ENCODE measurements around the gene EXD3. TPM values are rescaled to one million over a fixed set of nuclear protein-coding genes. Genes with fewer than 3 reads are reported as not detected.

EXD3 gene
- total RNA-seq, 1 donor = 7.3 TPM

DNA sequence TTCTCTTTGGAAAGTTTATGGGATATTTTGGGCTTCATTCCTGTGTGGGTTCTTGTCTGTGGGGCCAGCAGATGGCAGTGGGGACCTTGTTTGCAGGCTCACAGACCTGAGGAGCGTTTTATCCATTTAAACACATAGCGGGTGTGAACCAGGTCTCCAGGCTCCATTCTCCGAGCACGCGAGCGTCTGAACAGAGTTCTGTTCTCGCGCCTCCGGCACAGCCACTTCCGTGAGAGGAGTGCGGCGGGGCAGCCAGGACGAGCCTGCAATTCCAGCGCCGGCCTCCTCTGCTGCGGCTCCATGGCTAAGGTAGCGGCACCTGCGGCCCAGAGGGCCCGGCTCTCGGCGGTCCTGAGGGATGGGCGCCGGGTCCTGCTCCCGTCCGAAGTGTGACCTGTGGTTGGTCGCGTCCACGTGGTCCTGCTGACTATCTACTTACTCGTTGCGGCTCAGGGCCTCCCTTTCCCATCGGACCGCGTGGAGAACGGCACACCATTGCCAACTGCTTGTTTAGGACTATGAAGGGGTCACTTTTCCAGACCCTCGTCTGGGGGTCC, 128.2 kb downstream of the EXD3 start:
- TF ChIP-seq, protein P1, sequence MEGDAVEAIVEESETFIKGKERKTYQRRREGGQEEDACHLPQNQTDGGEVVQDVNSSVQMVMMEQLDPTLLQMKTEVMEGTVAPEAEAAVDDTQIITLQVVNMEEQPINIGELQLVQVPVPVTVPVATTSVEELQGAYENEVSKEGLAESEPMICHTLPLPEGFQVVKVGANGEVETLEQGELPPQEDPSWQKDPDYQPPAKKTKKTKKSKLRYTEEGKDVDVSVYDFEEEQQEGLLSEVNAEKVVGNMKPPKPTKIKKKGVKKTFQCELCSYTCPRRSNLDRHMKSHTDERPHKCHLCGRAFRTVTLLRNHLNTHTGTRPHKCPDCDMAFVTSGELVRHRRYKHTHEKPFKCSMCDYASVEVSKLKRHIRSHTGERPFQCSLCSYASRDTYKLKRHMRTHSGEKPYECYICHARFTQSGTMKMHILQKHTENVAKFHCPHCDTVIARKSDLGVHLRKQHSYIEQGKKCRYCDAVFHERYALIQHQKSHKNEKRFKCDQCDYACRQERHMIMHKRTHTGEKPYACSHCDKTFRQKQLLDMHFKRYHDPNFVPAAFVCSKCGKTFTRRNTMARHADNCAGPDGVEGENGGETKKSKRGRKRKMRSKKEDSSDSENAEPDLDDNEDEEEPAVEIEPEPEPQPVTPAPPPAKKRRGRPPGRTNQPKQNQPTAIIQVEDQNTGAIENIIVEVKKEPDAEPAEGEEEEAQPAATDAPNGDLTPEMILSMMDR (IDR thresholded peaks at IDR 0.05; ENCODE audit: insufficient read depth, low read depth, low read length) = peak; percentile 37
- H3K4me3 ChIP-seq (ENCODE audit: low read depth, low read length) = no peak overlapping the region
- peak; percentile 43 for DNase-seq (ENCODE audit: low read depth)

DNA sequence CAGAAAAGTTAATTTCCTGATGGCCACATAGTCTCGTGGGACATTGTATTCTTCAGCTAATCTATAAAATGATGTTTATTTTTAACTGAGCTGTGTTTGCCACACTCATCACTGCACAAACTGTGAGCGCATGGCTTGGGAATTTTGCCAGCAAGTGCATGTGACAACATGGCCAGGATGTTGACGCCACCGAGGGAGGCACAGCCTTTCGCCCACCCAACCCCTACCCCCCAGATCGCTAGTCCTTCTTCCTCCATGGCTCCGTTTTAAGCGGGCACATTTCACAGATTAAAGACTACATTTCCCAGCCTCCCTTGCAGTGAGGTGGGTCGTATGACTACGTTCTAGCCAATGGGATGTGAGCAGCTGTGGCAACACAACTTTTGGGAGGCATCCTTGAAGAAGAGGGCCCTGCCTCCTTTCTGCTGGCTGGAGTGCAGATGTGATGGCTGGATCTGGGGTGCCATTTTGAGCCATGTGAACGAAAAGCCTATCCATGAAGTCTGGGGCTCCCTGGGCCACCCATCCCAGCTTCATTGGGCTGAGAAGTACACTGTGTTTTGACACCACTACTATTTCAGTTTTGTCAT, 128.8 kb downstream of the EXD3 start:
- TF ChIP-seq, protein P1 (IDR thresholded peaks at IDR 0.05; ENCODE audit: insufficient read depth, low read depth, low read length) = no peak
- H3K4me3 ChIP-seq (ENCODE audit: low read depth, low read length) = peak overlapping the region; percentile 35
- DNase-seq (ENCODE audit: low read depth) = peak; percentile 72

DNA sequence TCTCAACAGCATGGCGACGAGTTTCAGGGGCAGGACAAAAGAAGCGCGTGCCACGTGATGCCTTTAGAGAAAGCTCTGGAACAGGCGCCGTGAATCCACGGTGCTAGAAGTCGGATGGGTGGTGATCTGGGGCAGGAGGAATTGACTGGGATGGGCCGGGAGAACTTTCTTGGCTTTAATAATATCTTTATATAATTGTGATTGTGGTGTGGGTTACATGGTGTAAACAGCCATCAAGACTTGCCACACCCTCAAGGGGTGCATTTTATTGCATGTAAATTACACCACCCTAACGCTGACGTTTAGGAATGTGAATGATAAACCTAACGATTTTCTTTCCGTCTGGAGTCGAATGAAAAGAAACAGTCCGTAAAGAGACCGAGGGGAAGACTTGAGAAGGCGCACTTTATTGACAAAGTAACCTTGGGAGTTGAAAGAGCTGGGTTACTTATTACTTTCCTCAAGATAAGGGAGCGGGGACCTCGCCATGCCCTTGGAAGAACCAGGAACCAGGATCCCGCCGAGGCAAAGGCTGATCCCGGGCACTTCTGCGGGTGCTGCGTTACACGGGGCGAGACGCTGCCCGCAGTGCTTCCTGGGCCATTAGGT, 129.4 kb downstream of the EXD3 start:
- TF ChIP-seq, protein P1 (IDR thresholded peaks at IDR 0.05; ENCODE audit: insufficient read depth, low read depth, low read length) = no peak
- peak overlapping the region; percentile 35 for H3K4me3 ChIP-seq (ENCODE audit: low read depth, low read length)
- no peak for DNase-seq (ENCODE audit: low read depth)

DNA sequence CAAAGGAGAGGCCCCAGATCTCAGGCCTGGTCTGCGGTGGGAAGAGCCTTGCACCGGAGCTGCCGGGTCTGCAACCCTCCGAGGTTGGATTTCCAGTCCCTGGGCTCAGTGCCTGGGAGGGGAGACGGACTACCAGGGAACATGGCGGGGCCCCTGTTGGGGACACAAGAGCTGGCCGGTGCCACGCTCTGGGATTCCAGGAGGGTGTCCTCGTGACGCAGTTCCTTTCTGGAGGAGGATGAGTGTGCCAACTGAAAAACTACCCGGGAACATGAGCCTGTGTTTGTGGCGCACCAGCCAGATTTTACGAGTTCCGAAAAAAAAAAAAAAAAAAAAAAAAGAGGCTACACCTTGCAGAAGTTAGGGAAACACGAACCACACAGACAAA, 129.9 kb downstream of the EXD3 start:
- no peak overlapping the region for H3K4me3 ChIP-seq (ENCODE audit: low read depth, low read length)
- TF ChIP-seq, protein P1 (IDR thresholded peaks at IDR 0.05; ENCODE audit: insufficient read depth, low read depth, low read length) = no peak
- DNase-seq (ENCODE audit: low read depth) = no peak

DNA sequence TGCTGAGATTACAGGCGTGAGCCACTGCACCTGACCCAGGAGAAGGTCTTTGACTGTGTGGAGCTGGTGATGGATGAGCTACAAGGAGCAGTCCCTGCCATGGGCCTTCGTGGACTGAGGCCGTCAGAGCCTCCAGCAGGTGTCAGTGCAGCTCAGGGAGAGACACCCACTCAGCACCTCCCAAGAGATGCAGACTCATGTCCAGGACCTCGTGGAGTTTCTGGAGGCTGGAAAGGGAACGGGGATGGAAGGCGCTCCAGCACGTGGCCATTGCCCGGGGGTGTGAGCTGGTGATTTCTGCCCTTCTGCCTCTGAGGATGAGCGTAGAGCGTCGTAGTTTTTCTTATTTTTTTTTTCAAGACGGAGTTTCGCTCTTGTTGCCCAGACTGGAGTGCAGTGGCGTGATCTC, 136.0 kb downstream of the EXD3 start:
- peak; percentile 68 for DNase-seq (ENCODE audit: low read depth)
- TF ChIP-seq, protein P1 (IDR thresholded peaks at IDR 0.05; ENCODE audit: insufficient read depth, low read depth, low read length) = peak; percentile 59

DNA sequence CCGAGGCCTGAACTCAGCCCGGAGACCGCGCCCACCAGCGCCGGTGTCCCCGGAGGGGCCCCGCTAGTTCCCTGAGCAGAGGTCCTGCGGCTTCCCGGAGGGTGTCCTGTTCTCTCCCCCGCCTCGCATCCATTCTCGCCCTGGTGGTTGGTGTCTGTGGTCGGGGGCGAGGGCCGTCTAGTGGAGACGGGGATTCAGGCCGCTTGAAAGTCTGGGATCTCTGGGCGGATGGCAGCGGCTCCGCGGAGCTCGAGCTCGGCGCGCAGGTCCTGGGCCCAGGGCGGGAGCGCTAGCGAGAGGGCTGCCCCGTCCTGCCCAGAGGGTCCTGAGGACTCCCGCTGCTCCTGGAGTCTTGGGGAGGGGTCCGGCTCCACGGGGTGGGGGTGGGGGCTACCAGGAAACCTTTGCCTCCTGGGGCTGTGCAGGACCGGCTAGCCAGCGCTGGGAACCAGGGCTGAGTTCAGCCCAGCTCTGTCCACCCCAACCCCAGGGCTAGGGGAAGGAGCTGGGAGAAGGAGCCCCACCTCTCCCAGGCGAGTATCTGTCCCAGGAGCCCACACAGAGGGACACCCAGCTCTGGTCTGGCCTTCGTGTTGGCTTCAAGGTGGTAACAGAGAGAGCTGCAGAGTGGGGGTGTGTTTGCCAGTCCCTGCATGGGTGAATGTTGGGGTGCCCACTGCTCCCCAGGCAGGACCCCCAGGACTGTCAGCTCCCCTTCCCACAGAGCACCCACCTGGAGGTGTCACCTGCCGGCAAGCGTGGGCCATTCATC, 141.4 kb downstream of the EXD3 start:
- TF ChIP-seq, protein P1 (IDR thresholded peaks at IDR 0.05; ENCODE audit: insufficient read depth, low read depth, low read length) = no peak
- H3K4me3 ChIP-seq (ENCODE audit: low read depth, low read length) = no peak overlapping the region
- no peak for DNase-seq (ENCODE audit: low read depth)

More for the DNA sequence above, 136.0 kb downstream of the EXD3 start:
- no peak overlapping the region for H3K4me3 ChIP-seq (ENCODE audit: low read depth, low read length)
